Measurements from ENCODE around the gene GAGE12C.
"Not testable (repeated sequence)": the region's sequence is repeated elsewhere in the genome, so short reads cannot be mapped to it uniquely, and the experiment has no call there.

The GAGE12C gene, protein sequence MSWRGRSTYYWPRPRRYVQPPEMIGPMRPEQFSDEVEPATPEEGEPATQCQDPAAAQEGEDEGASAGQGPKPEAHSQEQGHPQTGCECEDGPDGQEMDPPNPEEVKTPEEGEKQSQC

DNA sequence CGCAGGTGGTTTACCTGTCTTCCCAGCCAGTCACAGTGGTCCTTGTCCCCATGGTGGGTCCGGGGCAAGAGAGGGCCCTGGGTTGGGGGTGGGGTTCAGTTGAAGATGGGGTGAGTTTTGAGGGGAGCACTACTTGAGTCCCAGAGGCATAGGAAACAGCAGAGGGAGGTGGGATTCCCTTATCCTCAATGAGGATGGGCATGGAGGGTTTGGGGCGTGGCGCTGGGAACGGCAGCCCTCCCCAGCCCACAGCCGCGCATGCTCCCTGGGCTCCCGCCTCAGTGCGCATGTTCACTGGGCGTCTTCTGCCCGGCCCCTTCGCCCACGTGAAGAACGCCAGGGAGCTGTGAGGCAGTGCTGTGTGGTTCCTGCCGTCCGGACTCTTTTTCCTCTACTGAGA, at the start of gene GAGE12C:
TSS of gene GAGE12C (plus strand) at position 301 of the 400 bp plus-strand sequence. CDS start 1,155 bp downstream, outside the sequence.
- H3K27ac ChIP-seq = not testable (repeated sequence)

DNA sequence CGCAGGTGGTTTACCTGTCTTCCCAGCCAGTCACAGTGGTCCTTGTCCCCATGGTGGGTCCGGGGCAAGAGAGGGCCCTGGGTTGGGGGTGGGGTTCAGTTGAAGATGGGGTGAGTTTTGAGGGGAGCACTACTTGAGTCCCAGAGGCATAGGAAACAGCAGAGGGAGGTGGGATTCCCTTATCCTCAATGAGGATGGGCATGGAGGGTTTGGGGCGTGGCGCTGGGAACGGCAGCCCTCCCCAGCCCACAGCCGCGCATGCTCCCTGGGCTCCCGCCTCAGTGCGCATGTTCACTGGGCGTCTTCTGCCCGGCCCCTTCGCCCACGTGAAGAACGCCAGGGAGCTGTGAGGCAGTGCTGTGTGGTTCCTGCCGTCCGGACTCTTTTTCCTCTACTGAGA, 9.5 kb downstream of the GAGE12C start, which contains the start of gene GAGE12D:
TSS of gene GAGE12D (plus strand) at position 301 of the 400 bp plus-strand sequence. CDS start 1,155 bp downstream, outside the sequence.
- H3K4me3 ChIP-seq, H3K27ac ChIP-seq: not testable (repeated sequence)

More for the DNA sequence above, at the start of gene GAGE12C:
- H3K4me3 ChIP-seq = not testable (repeated sequence)

DNA sequence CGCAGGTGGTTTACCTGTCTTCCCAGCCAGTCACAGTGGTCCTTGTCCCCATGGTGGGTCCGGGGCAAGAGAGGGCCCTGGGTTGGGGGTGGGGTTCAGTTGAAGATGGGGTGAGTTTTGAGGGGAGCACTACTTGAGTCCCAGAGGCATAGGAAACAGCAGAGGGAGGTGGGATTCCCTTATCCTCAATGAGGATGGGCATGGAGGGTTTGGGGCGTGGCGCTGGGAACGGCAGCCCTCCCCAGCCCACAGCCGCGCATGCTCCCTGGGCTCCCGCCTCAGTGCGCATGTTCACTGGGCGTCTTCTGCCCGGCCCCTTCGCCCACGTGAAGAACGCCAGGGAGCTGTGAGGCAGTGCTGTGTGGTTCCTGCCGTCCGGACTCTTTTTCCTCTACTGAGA, 19.0 kb downstream of the GAGE12C start, which contains the start of gene GAGE12E:
TSS of gene GAGE12E (plus strand) at position 301 of the 400 bp plus-strand sequence. CDS start 1,155 bp downstream, outside the sequence.
- H3K27ac ChIP-seq, H3K4me3 ChIP-seq: not testable (repeated sequence)

DNA sequence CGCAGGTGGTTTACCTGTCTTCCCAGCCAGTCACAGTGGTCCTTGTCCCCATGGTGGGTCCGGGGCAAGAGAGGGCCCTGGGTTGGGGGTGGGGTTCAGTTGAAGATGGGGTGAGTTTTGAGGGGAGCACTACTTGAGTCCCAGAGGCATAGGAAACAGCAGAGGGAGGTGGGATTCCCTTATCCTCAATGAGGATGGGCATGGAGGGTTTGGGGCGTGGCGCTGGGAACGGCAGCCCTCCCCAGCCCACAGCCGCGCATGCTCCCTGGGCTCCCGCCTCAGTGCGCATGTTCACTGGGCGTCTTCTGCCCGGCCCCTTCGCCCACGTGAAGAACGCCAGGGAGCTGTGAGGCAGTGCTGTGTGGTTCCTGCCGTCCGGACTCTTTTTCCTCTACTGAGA, 28.6 kb downstream of the GAGE12C start, which contains the start of gene GAGE12F:
TSS of gene GAGE12F (plus strand) at position 301 of the 400 bp plus-strand sequence. CDS start 1,155 bp downstream, outside the sequence.
- H3K27ac ChIP-seq, H3K4me3 ChIP-seq: not testable (repeated sequence)

DNA sequence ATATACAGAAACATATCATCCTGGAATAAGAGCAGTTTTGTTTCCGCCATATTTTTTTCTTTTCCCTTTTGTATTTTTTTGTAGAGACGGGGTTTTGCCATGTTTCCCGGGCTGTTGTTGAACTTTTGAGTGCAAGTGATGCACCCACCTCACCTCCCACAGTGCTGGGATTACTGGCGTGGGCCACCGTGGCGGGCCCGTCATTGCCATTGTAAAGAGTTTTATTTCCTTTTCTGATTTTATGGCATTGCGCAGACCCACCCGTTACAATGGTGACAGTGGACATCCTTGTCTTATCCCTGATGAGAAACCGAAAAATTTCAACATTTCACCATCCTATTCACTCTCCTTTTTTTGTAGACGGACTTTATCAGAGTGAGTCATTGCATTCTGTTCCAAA, 36.8 kb downstream of the GAGE12C start:
- H3K4me3 ChIP-seq, H3K27ac ChIP-seq: not testable (repeated sequence)

DNA sequence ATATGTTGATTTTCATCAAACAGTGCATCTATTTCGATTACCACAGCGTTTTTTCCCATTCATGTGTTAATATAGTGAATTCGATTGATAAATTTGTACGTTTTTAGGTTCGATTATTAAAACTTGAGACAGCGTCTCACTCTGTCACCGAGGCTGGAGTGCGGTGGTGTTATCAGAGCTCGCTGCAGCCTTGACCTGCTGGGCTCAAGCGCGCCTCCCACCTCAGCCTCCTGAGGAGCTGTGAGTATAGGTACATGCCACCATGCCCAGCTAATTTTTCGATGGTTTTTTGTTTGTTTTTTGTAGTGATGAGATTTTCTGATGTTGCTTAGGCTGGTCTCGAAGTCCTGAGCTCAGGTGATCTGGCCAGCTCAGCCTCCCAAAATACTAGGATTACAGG, 37.2 kb downstream of the GAGE12C start:
- H3K4me3 ChIP-seq = not testable (repeated sequence)

DNA sequence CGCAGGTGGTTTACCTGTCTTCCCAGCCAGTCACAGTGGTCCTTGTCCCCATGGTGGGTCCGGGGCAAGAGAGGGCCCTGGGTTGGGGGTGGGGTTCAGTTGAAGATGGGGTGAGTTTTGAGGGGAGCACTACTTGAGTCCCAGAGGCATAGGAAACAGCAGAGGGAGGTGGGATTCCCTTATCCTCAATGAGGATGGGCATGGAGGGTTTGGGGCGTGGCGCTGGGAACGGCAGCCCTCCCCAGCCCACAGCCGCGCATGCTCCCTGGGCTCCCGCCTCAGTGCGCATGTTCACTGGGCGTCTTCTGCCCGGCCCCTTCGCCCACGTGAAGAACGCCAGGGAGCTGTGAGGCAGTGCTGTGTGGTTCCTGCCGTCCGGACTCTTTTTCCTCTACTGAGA, 38.1 kb downstream of the GAGE12C start, which contains the start of gene GAGE12G:
TSS of gene GAGE12G (plus strand) at position 301 of the 400 bp plus-strand sequence. CDS start 1,155 bp downstream, outside the sequence.
- not testable (repeated sequence) for H3K4me3 ChIP-seq, H3K27ac ChIP-seq

More for the DNA sequence above, 37.2 kb downstream of the GAGE12C start:
- H3K27ac ChIP-seq = not testable (repeated sequence)

DNA sequence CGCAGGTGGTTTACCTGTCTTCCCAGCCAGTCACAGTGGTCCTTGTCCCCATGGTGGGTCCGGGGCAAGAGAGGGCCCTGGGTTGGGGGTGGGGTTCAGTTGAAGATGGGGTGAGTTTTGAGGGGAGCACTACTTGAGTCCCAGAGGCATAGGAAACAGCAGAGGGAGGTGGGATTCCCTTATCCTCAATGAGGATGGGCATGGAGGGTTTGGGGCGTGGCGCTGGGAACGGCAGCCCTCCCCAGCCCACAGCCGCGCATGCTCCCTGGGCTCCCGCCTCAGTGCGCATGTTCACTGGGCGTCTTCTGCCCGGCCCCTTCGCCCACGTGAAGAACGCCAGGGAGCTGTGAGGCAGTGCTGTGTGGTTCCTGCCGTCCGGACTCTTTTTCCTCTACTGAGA, 47.7 kb downstream of the GAGE12C start, which contains the start of gene GAGE12H:
TSS of gene GAGE12H (plus strand) at position 301 of the 400 bp plus-strand sequence. CDS start 1,155 bp downstream, outside the sequence.
- H3K27ac ChIP-seq, H3K4me3 ChIP-seq: not testable (repeated sequence)

Data from skin epidermis (tissue), 12 donors.